ENCODE measurements around the gene ATE1. TPM values are rescaled to one million over a fixed set of nuclear protein-coding genes. Genes with fewer than 3 reads are reported as not detected.

The ATE1 gene
- total RNA-seq, 1 experiment from 2014 or later: 39.2 TPM

- H2AFZ ChIP-seq (ENCODE audit: low read depth, low read length, poor library complexity, severe bottlenecking): no peak overlapping the region
- H3K4me3 ChIP-seq (replicated peaks in 1 of 2; ENCODE audit: low read depth in 1 of 2, low read length in 2 of 2): no peak overlapping the region
- TF ChIP-seq EZH2 (IDR thresholded peaks at IDR 0.05): no peak
- TF ChIP-seq FOSL1 (IDR thresholded peaks at IDR 0.05; ENCODE audit: low read depth): peak; percentile 21; the same call in 1 of the 2 replicates
- CTCF ChIA-PET: no interaction called here
- ATAC-seq (no peak; the same call in 1 of the 2 replicates), DNase-seq (ENCODE audit: low read depth, low spot score) (no peak)
- no peaks in the 10 kb centered on the region; a peak in 1 of 4 replicates for H3K4me1 ChIP-seq (ENCODE audit: control insufficient read depth in 1 of 2, insufficient read depth in 2 of 2, low read length in 2 of 2)
- POLR2A ChIA-PET: no interaction called here
- H3K79me2 ChIP-seq (ENCODE audit: insufficient read depth, low read length): no peaks in the 10 kb centered on the region
- H3K27ac ChIP-seq (ENCODE audit: low read depth, low read length): no peak overlapping the region
- H3K36me3 ChIP-seq (ENCODE audit: control insufficient read depth in 1 of 2, insufficient read depth in 2 of 2, low read length in 2 of 2): peaks cover 16 to 19% of the 10 kb centered on the region in 2 experiments; a peak in 3 of 4 replicates
- H4K20me1 ChIP-seq (ENCODE audit: insufficient read depth): no peaks in the 10 kb centered on the region
- H3K9me3 ChIP-seq (ENCODE audit: control insufficient read depth in 1 of 2, insufficient read depth in 1 of 2, low read depth in 1 of 2, low read length in 2 of 2): no peaks in the 10 kb centered on the region
- RAD21 ChIA-PET (ENCODE audit: low non-redundant PET in 1 of 2, low total read pairs in 2 of 2, uncharacterized antibody in 2 of 2, unreplicated experiment in 2 of 2): no interaction called here
- no peaks in the 10 kb centered on the region for H3K9me2 ChIP-seq (ENCODE audit: insufficient read depth)
- H3K9ac ChIP-seq (ENCODE audit: low read length): no peak overlapping the region
- intact Hi-C loops (cut with micrococcal nuclease): no loop called here
- no peaks in the 10 kb centered on the region for H3K27me3 ChIP-seq (ENCODE audit: insufficient read depth, low read length)
- no TSS peak for BruUV-seq (replicated peaks)
- no peak overlapping the region for H3K4me2 ChIP-seq (ENCODE audit: low read length)
Observed at GRCh38 chr10:121956111-121957061, 28.6 kb upstream of the ATE1 start.

- H3K9me2 ChIP-seq (ENCODE audit: insufficient read depth): no peaks in the 10 kb centered on the region
- no TSS peak for BruUV-seq (replicated peaks)
- no peaks in the 10 kb centered on the region for H3K79me2 ChIP-seq (ENCODE audit: insufficient read depth, low read length)
- no peak for ATAC-seq
- POLR2A ChIA-PET: no interaction called here
- intact Hi-C loops (cut with micrococcal nuclease): no loop called here
- no peaks in the 10 kb centered on the region for H3K9me3 ChIP-seq (ENCODE audit: control insufficient read depth in 1 of 2, insufficient read depth in 1 of 2, low read depth in 1 of 2, low read length in 2 of 2)
- H3K9ac ChIP-seq (ENCODE audit: low read length): no peak overlapping the region
- H3K4me2 ChIP-seq (ENCODE audit: low read length): no peak overlapping the region
- DNase-seq (ENCODE audit: low read depth, low spot score): no peak
- H2AFZ ChIP-seq (ENCODE audit: low read depth, low read length, poor library complexity, severe bottlenecking): no peak overlapping the region
- no peaks in the 10 kb centered on the region for H3K36me3 ChIP-seq (ENCODE audit: control insufficient read depth in 1 of 2, insufficient read depth in 2 of 2, low read length in 2 of 2)
- RAD21 ChIA-PET (ENCODE audit: low non-redundant PET in 1 of 2, low total read pairs in 2 of 2, uncharacterized antibody in 2 of 2, unreplicated experiment in 2 of 2): no interaction called here
- CTCF ChIA-PET: no interaction called here
- no peaks in the 10 kb centered on the region; a peak in 1 of 4 replicates for H3K4me1 ChIP-seq (ENCODE audit: control insufficient read depth in 1 of 2, insufficient read depth in 2 of 2, low read length in 2 of 2)
- no peak overlapping the region for H3K27ac ChIP-seq (ENCODE audit: low read depth, low read length)
- no peak overlapping the region for H3K4me3 ChIP-seq (replicated peaks in 1 of 2; ENCODE audit: low read depth in 1 of 2, low read length in 2 of 2)
- H4K20me1 ChIP-seq (ENCODE audit: insufficient read depth): no peaks in the 10 kb centered on the region
- H3K27me3 ChIP-seq (ENCODE audit: insufficient read depth, low read length): no peaks in the 10 kb centered on the region
- TF ChIP-seq, protein P1, sequence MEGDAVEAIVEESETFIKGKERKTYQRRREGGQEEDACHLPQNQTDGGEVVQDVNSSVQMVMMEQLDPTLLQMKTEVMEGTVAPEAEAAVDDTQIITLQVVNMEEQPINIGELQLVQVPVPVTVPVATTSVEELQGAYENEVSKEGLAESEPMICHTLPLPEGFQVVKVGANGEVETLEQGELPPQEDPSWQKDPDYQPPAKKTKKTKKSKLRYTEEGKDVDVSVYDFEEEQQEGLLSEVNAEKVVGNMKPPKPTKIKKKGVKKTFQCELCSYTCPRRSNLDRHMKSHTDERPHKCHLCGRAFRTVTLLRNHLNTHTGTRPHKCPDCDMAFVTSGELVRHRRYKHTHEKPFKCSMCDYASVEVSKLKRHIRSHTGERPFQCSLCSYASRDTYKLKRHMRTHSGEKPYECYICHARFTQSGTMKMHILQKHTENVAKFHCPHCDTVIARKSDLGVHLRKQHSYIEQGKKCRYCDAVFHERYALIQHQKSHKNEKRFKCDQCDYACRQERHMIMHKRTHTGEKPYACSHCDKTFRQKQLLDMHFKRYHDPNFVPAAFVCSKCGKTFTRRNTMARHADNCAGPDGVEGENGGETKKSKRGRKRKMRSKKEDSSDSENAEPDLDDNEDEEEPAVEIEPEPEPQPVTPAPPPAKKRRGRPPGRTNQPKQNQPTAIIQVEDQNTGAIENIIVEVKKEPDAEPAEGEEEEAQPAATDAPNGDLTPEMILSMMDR (IDR thresholded peaks at IDR 0.05 in 2 of 3, conservative IDR thresholded peaks at IDR 0.05 in 1 of 3; ENCODE audit: borderline replicate concordance in 1 of 3, insufficient read depth in 1 of 3, low read depth in 2 of 3, low read length in 2 of 3): no peak
- TF ChIP-seq ZNF274 (IDR thresholded peaks at IDR 0.05; ENCODE audit: low read depth, low read length) (no peak), CBX3 (IDR thresholded peaks at IDR 0.05; ENCODE audit: low read depth) (no peak), TCF7L2 (IDR thresholded peaks at IDR 0.05; ENCODE audit: borderline replicate concordance, extremely low read depth, insufficient read depth, insufficient read length) (no peak), EZH2phosphoT487 (IDR thresholded peaks at IDR 0.05; ENCODE audit: borderline replicate concordance) (no peak), MAX (IDR thresholded peaks at IDR 0.05) (no peak), SRF (IDR thresholded peaks at IDR 0.05; ENCODE audit: low read depth) (no peak), RAD21 (IDR thresholded peaks at IDR 0.05; ENCODE audit: low read depth) (no peak), CEBPB (IDR thresholded peaks at IDR 0.05; ENCODE audit: low read depth) (no peak), REST (IDR thresholded peaks at IDR 0.05; ENCODE audit: low read depth) (no peak), EZH2 (IDR thresholded peaks at IDR 0.05) (no peak), POLR2A (IDR thresholded peaks at IDR 0.05; ENCODE audit: borderline replicate concordance, extremely low read depth, insufficient read depth, insufficient read length) (no peak), POLR2AphosphoS5 (IDR thresholded peaks at IDR 0.05; ENCODE audit: low read depth, low read length) (no peak)
Observed at GRCh38 chr10:121952226-121952625, 24.4 kb upstream of the ATE1 start.

Measured in HCT116 (cell line).